Activated CD4-positive, alpha-beta T cell treated with anti-CD3 and anti-CD28 coated beads, Interleukin-2, amount 10 ng/mL, durations not matched to agents 24 days and 14 days (primary cell): Measurements from ENCODE around the gene CGB3. TPM values are rescaled to one million over a fixed set of nuclear protein-coding genes. Genes with fewer than 3 reads are reported as not detected.
"Not testable (repeated sequence)": the region's sequence is repeated elsewhere in the genome, so short reads cannot be mapped to it uniquely, and the experiment has no call there.

Source experiments
- DNase-seq: peaks from one replicate; pipeline ENCODE4 v3.0.0; 2022
- H3K27ac Mint-ChIP-seq: one replicate; pipeline ENCODE4 v1.8.0; 2022; ENCODE audit warnings: mild to moderate bottlenecking, mixed read lengths
- H3K27me3 Mint-ChIP-seq: one replicate; pipeline ENCODE4 v1.8.0; 2022; ENCODE audit warnings: mixed read lengths
- H3K36me3 Mint-ChIP-seq: one replicate; pipeline ENCODE4 v1.8.0; 2022; ENCODE audit warnings: low read depth, mild to moderate bottlenecking, mixed read lengths
- H3K4me1 Mint-ChIP-seq: one replicate; pipeline ENCODE4 v1.8.0; 2021; ENCODE audit warnings: mixed read lengths
- H3K4me3 Mint-ChIP-seq: one replicate; pipeline ENCODE4 v1.8.0; 2022; ENCODE audit warnings: mild to moderate bottlenecking, moderate library complexity, mixed read lengths
- H3K9me3 Mint-ChIP-seq: one replicate; pipeline ENCODE4 v1.8.0; 2021; ENCODE audit warnings: mixed read lengths
- intact Hi-C: fragments of 100-400 bp; cut with micrococcal nuclease; formaldehyde crosslinking; loops from one replicate; pipeline ENCODE4 v1.15.1; 2023
- total RNA-seq: library from RNA; stranded (reverse); gene quantifications from 2 replicates; pipeline ENCODE4 v1.2.3, GENCODE V29; 2022

The CGB3 gene
- total RNA-seq, 1 donor from 2014 or later = not detected

GRCh38 chr19:49030323-49030722, 6.2 kb upstream of the CGB3 start:
- H3K36me3 Mint-ChIP-seq, H3K4me1 Mint-ChIP-seq, H3K4me3 Mint-ChIP-seq, H3K27ac Mint-ChIP-seq, H3K27me3 Mint-ChIP-seq, DNase-seq, H3K9me3 Mint-ChIP-seq, intact Hi-C loops: not testable (repeated sequence)

DNA sequence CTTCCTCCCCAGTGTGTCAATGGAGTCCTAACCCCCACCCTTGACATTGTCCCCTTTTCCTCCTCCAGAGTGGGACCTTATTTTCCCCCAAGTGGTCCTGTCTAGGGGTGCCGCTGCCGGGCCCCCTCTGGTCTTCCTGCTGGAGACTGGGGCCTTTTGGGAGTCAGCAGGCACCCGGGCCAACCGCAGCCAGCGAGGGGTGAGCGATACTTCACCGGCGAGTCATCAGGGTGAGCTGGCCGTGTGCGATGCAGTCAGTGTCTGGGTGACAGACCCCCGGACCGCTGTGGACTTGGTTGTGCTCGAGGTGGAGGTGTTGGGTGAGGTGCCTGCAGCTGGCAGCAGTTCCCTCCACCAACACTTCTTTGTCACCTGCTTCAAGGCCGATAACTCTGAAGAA, 5.6 kb upstream of the CGB3 start:
- H3K9me3 Mint-ChIP-seq, DNase-seq, H3K4me1 Mint-ChIP-seq, H3K27me3 Mint-ChIP-seq, H3K27ac Mint-ChIP-seq, H3K4me3 Mint-ChIP-seq, intact Hi-C loops, H3K36me3 Mint-ChIP-seq: not testable (repeated sequence)

DNA sequence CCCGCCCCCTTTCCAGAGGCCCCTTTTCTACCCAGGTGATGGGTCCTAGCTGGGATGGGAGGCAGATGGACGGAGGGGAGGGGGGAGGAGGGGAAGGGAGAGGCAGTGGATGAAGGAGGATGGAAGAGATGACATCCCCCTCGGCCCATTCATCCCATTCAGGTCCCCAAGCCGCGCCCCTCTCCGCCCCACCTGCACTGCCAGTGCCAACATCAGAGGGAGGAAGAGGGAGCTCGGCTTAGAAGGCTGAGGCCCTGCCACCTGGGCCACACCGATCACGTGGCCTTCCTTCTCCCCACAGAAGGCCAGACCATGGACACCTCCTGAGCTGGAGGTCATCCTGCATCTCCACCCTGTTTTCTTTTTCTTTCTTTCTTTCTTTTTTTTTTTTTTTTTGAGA, 4.6 kb upstream of the CGB3 start:
- H3K27me3 Mint-ChIP-seq = not testable (repeated sequence)

DNA sequence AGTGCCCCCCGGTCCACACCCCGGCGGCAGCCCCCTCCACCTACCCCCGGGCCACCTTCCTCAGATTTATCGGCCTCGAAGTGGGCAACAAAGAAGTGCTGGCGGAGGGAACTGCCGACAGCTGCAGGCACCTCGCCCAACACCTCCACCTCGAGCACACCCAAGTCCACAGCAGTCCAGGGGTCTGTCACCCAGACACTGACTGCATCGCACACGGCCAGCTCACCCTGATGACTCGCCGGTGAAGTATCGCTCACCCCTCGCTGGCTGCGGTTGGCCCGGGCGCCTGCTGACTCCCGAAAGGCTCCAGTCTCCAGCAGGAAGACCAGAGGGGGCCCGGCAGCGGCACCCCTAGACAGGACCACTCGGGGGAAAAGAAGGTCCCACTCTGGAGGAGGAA, 1.5 kb upstream of the CGB3 start:
- intact Hi-C loops, H3K4me1 Mint-ChIP-seq, H3K9me3 Mint-ChIP-seq, DNase-seq, H3K27ac Mint-ChIP-seq, H3K4me3 Mint-ChIP-seq, H3K36me3 Mint-ChIP-seq: not testable (repeated sequence)
- H3K27me3 Mint-ChIP-seq = peaks cover 10% of the 10 kb centered on the region

More for the DNA sequence above, 4.6 kb upstream of the CGB3 start:
- H3K4me1 Mint-ChIP-seq, H3K4me3 Mint-ChIP-seq, DNase-seq, H3K27ac Mint-ChIP-seq, H3K36me3 Mint-ChIP-seq, H3K9me3 Mint-ChIP-seq, intact Hi-C loops: not testable (repeated sequence)

DNA sequence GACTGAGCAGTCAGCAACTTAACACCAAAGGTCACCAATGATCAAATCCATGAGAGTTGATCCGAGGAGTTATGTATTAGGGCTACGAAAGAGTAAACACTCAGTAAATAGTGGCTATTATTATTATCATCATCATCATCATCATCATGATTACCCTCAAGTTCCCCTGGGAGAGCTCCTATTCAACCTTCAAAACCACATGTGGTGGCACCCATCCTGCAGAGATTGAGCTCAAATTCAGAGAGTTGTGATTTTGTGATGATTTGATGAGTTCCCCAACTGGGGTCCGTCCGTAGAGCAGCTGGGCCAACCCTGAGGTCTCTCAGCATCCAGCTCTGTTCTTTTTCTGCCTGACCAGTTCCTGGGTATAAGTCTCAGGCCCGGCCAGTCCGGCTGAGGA, 955 bp upstream of the CGB3 start:
- H3K4me1 Mint-ChIP-seq, H3K4me3 Mint-ChIP-seq, H3K9me3 Mint-ChIP-seq, intact Hi-C loops, H3K36me3 Mint-ChIP-seq, DNase-seq, H3K27ac Mint-ChIP-seq: not testable (repeated sequence)
- peaks cover 14% of the 10 kb centered on the region for H3K27me3 Mint-ChIP-seq

DNA sequence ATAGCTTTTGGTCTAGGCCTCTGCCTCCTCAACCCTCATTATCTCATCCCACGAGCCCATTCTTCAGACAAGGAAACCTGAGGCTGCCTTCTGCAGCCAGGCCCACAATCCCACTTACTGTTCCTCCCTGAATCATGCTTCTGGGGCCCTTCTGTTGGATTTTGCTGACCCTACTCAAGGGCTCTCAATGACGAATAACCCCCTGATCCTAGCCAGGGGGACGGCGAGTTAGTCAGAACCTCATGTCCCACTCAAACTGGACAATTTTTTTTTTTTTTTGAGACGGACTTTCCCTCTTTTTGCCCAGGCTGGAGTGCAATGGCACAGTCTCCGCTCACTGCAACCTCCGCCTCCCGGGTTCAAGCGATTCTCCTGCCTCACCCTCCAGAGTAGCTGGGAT, 2.0 kb downstream of the CGB3 start:
- H3K27ac Mint-ChIP-seq = no peak overlapping the region
- no peak overlapping the region for H3K4me3 Mint-ChIP-seq
- H3K36me3 Mint-ChIP-seq = no peaks in the 10 kb centered on the region
- H3K4me1 Mint-ChIP-seq = peaks cover 20% of the 10 kb centered on the region
- no peak for DNase-seq
- H3K9me3 Mint-ChIP-seq = no peaks in the 10 kb centered on the region
- peaks cover 27% of the 10 kb centered on the region for H3K27me3 Mint-ChIP-seq
- intact Hi-C loops = no loop called here

- Mint-ChIP-seq H3K9me3 (no peaks in the 10 kb centered on the region), H3K4me3 (no peak overlapping the region), H3K27ac (no peak overlapping the region), H3K27me3 (peaks cover 27% of the 10 kb centered on the region), H3K4me1 (peaks cover 20% of the 10 kb centered on the region), H3K36me3 (no peaks in the 10 kb centered on the region)
- intact Hi-C loops = no loop called here
- no peak for DNase-seq
Observed at GRCh38 chr19:49020931-49021895, 2.9 kb downstream of the CGB3 start.

GRCh38 chr19:49020342-49020741, 3.8 kb downstream of the CGB3 start:
- H3K9me3 Mint-ChIP-seq = no peaks in the 10 kb centered on the region
- H3K4me1 Mint-ChIP-seq = peaks cover 20% of the 10 kb centered on the region
- intact Hi-C loops = no loop called here
- DNase-seq = no peak
- no peak overlapping the region for H3K27ac Mint-ChIP-seq
- H3K36me3 Mint-ChIP-seq = peaks cover 5% of the 10 kb centered on the region
- peak overlapping the region; percentile 84 for H3K4me3 Mint-ChIP-seq
- peaks cover 27% of the 10 kb centered on the region for H3K27me3 Mint-ChIP-seq

DNA sequence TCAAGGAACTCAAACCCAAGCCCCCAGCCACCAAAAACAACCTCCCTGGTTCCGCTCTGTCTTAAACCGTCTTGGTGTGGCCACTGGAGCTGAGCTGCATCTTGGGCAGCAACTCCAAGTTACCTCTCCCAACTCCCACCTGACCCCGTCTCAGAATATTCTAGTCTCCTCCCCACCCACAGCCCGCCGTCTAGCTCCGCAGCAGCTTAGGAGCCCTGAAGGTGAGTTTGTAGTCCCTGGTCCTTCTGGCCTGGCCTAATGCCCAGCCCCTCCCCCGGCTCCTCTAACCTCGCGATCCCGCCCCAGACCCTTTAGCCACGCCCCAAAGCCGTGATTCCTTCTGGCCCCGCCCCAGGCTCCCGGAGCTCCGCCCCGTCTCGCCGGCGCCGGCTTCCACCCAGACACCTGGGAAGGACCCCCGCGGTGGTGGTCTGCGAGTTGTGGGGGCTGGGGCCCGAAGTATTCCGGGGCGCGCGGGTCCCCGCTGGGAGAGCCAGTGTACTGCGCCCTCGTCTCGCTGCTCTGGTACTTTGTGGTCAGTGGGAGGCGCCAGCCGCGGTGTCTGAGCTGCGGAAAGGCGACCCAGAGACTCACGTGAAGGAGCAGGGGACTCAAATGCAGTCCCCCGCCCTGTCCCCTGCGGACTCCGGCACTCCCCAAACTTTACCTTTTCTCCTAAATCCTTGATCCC, 4.7 kb downstream of the CGB3 start:
- Mint-ChIP-seq H3K27ac (peak overlapping the region; percentile 12), H3K36me3 (peaks cover 5% of the 10 kb centered on the region), H3K4me3 (peak overlapping the region; percentile 84), H3K4me1 (peaks cover 20% of the 10 kb centered on the region), H3K27me3 (peaks cover 27% of the 10 kb centered on the region), H3K9me3 (no peaks in the 10 kb centered on the region)
- intact Hi-C loops = no loop called here
- peak; percentile 90 for DNase-seq

- H3K36me3 Mint-ChIP-seq, intact Hi-C loops, H3K9me3 Mint-ChIP-seq: not testable (repeated sequence)
- Mint-ChIP-seq H3K27me3 (peaks cover 27% of the 10 kb centered on the region), H3K4me3 (peak overlapping the region; percentile 84), H3K27ac (peak overlapping the region; percentile 12), H3K4me1 (peaks cover 20% of the 10 kb centered on the region)
- DNase-seq = peak; percentile 76
Observed at GRCh38 chr19:49018388-49019241, 5.5 kb downstream of the CGB3 start.

DNA sequence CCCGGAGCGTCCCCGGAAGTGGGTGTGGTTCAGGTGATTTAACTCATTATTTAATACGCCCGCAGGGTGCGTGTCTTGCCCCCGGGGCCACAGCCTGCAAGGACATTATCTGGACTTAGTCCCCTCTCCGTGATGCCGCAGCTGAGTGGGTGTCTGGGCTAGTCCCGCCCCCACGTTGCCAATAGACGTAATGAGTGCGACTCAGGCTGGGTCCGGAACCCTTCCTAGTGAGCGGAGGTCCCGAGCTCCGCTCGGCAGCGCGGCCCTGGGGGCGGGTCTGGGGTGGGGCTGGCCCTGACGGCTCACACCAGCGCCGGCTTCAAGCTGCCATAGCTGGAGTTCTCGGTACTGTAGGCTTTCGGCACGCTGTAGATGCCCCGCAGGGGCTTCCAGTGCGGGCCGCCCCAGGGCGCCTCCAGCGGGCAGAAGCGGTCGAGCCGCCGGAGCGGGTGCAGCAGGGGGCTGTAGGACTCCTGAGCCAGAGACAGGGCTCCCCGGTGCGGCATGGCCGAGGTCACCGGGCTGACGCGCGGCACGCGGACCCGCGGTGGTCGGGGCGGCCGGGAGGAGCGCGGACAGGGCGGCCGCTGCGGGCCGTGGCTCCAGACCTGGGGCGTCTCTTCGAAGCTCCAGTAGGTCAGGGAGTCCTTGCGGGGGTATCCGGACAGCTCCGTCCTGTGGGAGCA, 6.3 kb downstream of the CGB3 start:
- DNase-seq = peak; percentile 89
- Mint-ChIP-seq H3K27ac (no peak overlapping the region), H3K36me3 (peaks cover 9% of the 10 kb centered on the region), H3K9me3 (no peaks in the 10 kb centered on the region), H3K4me1 (peaks cover 20% of the 10 kb centered on the region), H3K27me3 (peaks cover 27% of the 10 kb centered on the region), H3K4me3 (peak overlapping the region; percentile 84)
- intact Hi-C loops = no loop called here

GRCh38 chr19:49017041-49017665, 7.0 kb downstream of the CGB3 start, which contains the start of gene LHB:
LHB (minus strand) TSS chr19:49017091; CDS start chr19:49017081, 10 bp downstream.
- H3K9me3 Mint-ChIP-seq = no peaks in the 10 kb centered on the region
- peak within 1 kb of the TSS; percentile 84 for H3K4me3 Mint-ChIP-seq

More at GRCh38 chr19:49017041-49017665, 7.0 kb downstream of the CGB3 start, which contains the start of gene LHB:
- H3K4me1 Mint-ChIP-seq = peaks cover 20% of the 10 kb centered on the region
- H3K36me3 Mint-ChIP-seq = peaks cover 12% of the 10 kb centered on the region
- intact Hi-C loops = no loop called here
- peaks cover 27% of the 10 kb centered on the region for H3K27me3 Mint-ChIP-seq
- no peak within 1 kb of the TSS for H3K27ac Mint-ChIP-seq
- no peak for DNase-seq
